ENCODE data around the gene FRK. TPM values are rescaled to one million over a fixed set of nuclear protein-coding genes. Genes with fewer than 3 reads are reported as not detected.

FRK gene
- total RNA-seq, 1 donor from 2014 or later: 0.77 TPM

- H3K27me3 ChIP-seq (ENCODE audit: insufficient read depth, low read length): no peaks in the 10 kb centered on the region
- no peak overlapping the region for H3K9ac ChIP-seq (ENCODE audit: low read length)
- TF ChIP-seq, protein P1, sequence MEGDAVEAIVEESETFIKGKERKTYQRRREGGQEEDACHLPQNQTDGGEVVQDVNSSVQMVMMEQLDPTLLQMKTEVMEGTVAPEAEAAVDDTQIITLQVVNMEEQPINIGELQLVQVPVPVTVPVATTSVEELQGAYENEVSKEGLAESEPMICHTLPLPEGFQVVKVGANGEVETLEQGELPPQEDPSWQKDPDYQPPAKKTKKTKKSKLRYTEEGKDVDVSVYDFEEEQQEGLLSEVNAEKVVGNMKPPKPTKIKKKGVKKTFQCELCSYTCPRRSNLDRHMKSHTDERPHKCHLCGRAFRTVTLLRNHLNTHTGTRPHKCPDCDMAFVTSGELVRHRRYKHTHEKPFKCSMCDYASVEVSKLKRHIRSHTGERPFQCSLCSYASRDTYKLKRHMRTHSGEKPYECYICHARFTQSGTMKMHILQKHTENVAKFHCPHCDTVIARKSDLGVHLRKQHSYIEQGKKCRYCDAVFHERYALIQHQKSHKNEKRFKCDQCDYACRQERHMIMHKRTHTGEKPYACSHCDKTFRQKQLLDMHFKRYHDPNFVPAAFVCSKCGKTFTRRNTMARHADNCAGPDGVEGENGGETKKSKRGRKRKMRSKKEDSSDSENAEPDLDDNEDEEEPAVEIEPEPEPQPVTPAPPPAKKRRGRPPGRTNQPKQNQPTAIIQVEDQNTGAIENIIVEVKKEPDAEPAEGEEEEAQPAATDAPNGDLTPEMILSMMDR (IDR thresholded peaks at IDR 0.05; ENCODE audit: insufficient read depth, low read depth, low read length): no peak
- TF ChIP-seq EZH2 (IDR thresholded peaks at IDR 0.05; ENCODE audit: insufficient read depth, low read length): no peak
- no peaks in the 10 kb centered on the region for H3K36me3 Mint-ChIP-seq (ENCODE audit: low read depth, unreplicated experiment)
- peaks cover 10% of the 10 kb centered on the region for H3K4me1 Mint-ChIP-seq (ENCODE audit: low read depth, unreplicated experiment)
- no peaks in the 10 kb centered on the region for H3K4me1 ChIP-seq (ENCODE audit: insufficient read depth, low read length)
- H3K27ac ChIP-seq (ENCODE audit: low read depth, low read length): no peak overlapping the region
- H3K9me3 Mint-ChIP-seq (ENCODE audit: unreplicated experiment): no peaks in the 10 kb centered on the region
- no peak overlapping the region for H3K4me3 Mint-ChIP-seq (ENCODE audit: unreplicated experiment)
- no peaks in the 10 kb centered on the region for H3K79me2 ChIP-seq (ENCODE audit: insufficient read depth, low read length)
- no peak overlapping the region for H3K4me3 ChIP-seq (ENCODE audit: insufficient read depth, low read depth, low read length)
- no peaks in the 10 kb centered on the region for H3K27me3 Mint-ChIP-seq (ENCODE audit: low read depth, unreplicated experiment)
- no peaks in the 10 kb centered on the region for H4K20me1 ChIP-seq (ENCODE audit: insufficient read depth, low read length)
- no peaks in the 10 kb centered on the region for H3K9me3 ChIP-seq (ENCODE audit: insufficient read depth, low read depth, low read length)
- no peak overlapping the region for H2AFZ ChIP-seq (ENCODE audit: low read depth, low read length)
- no peak overlapping the region for H3K4me2 ChIP-seq (ENCODE audit: low read length)
- DNase-seq (ENCODE audit: low read depth) (no peak), FAIRE-seq (no peak)
- no peak overlapping the region for H3K27ac Mint-ChIP-seq (ENCODE audit: unreplicated experiment)
- H3K36me3 ChIP-seq (ENCODE audit: insufficient read depth, low read length): no peaks in the 10 kb centered on the region
These were observed 29.6 kb upstream of the FRK start for GRCh38 chr6:116090251-116090650.

DNA sequence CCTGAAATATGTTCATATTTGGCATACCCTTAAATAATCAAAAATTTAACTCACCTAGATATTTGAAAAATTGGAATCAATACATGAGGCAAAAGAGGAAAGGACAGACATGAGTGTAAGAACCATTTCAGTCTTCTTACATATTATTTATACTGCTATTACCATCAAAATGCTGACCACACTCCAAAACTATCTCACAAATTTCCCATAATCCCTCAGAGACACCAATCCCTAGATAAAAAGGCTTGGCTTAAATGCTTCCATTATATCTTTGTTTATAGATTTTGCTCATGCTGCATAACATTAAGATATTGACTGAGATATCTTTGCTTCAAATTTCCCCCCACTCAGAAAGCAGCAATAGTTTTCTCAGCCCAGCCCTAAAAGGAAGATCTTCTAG lies 28.3 kb upstream of the FRK start:
- Histone ChIP-seq H3K4me1 (ENCODE audit: insufficient read depth, low read length) (no peaks in the 10 kb centered on the region), H3K27me3 (ENCODE audit: insufficient read depth, low read length) (no peaks in the 10 kb centered on the region), H2AFZ (ENCODE audit: low read depth, low read length) (no peak overlapping the region), H3K36me3 (ENCODE audit: insufficient read depth, low read length) (no peaks in the 10 kb centered on the region), H3K9me3 (ENCODE audit: insufficient read depth, low read depth, low read length) (no peaks in the 10 kb centered on the region), H4K20me1 (ENCODE audit: insufficient read depth, low read length) (no peaks in the 10 kb centered on the region), H3K79me2 (ENCODE audit: insufficient read depth, low read length) (no peaks in the 10 kb centered on the region), H3K4me3 (ENCODE audit: insufficient read depth, low read depth, low read length) (no peak overlapping the region), H3K4me2 (ENCODE audit: low read length) (no peak overlapping the region), H3K27ac (ENCODE audit: low read depth, low read length) (no peak overlapping the region), H3K9ac (ENCODE audit: low read length) (no peak overlapping the region)
- H3K27ac Mint-ChIP-seq (ENCODE audit: unreplicated experiment): peak overlapping the region; percentile 10
- DNase-seq (ENCODE audit: low read depth) (peak; percentile 57), FAIRE-seq (no peak)
- no peaks in the 10 kb centered on the region for H3K36me3 Mint-ChIP-seq (ENCODE audit: low read depth, unreplicated experiment)
- H3K4me1 Mint-ChIP-seq (ENCODE audit: low read depth, unreplicated experiment): peaks cover 12% of the 10 kb centered on the region
- TF ChIP-seq EZH2 (IDR thresholded peaks at IDR 0.05; ENCODE audit: insufficient read depth, low read length): no peak
- TF ChIP-seq, protein P1 (IDR thresholded peaks at IDR 0.05; ENCODE audit: insufficient read depth, low read depth, low read length): no peak
- H3K27me3 Mint-ChIP-seq (ENCODE audit: low read depth, unreplicated experiment): no peaks in the 10 kb centered on the region
- H3K9me3 Mint-ChIP-seq (ENCODE audit: unreplicated experiment): no peaks in the 10 kb centered on the region
- H3K4me3 Mint-ChIP-seq (ENCODE audit: unreplicated experiment): no peak overlapping the region

- Histone ChIP-seq H2AFZ (ENCODE audit: low read depth, low read length) (peak overlapping the region; percentile 31), H3K27me3 (ENCODE audit: insufficient read depth, low read length) (no peaks in the 10 kb centered on the region), H3K4me2 (ENCODE audit: low read length) (no peak overlapping the region), H3K36me3 (ENCODE audit: insufficient read depth, low read length) (no peaks in the 10 kb centered on the region), H3K4me1 (ENCODE audit: insufficient read depth, low read length) (no peaks in the 10 kb centered on the region), H3K79me2 (ENCODE audit: insufficient read depth, low read length) (no peaks in the 10 kb centered on the region), H3K9me3 (ENCODE audit: insufficient read depth, low read depth, low read length) (no peaks in the 10 kb centered on the region), H4K20me1 (ENCODE audit: insufficient read depth, low read length) (no peaks in the 10 kb centered on the region), H3K4me3 (ENCODE audit: insufficient read depth, low read depth, low read length) (no peak overlapping the region), H3K9ac (ENCODE audit: low read length) (no peak overlapping the region), H3K27ac (ENCODE audit: low read depth, low read length) (no peak overlapping the region)
- Mint-ChIP-seq H3K9me3 (ENCODE audit: unreplicated experiment) (no peaks in the 10 kb centered on the region), H3K27ac (ENCODE audit: unreplicated experiment) (peak overlapping the region; percentile 10), H3K36me3 (ENCODE audit: low read depth, unreplicated experiment) (no peaks in the 10 kb centered on the region), H3K4me1 (ENCODE audit: low read depth, unreplicated experiment) (peaks cover 12% of the 10 kb centered on the region), H3K27me3 (ENCODE audit: low read depth, unreplicated experiment) (no peaks in the 10 kb centered on the region), H3K4me3 (ENCODE audit: unreplicated experiment) (no peak overlapping the region)
- FAIRE-seq: no peak
- DNase-seq (ENCODE audit: low read depth): peak; percentile 63
- no peak for TF ChIP-seq EZH2 (IDR thresholded peaks at IDR 0.05; ENCODE audit: insufficient read depth, low read length)
- TF ChIP-seq, protein P1 (IDR thresholded peaks at IDR 0.05; ENCODE audit: insufficient read depth, low read depth, low read length): peak; percentile 7
These were observed 26.8 kb upstream of the FRK start for GRCh38 chr6:116087437-116088027.
